ENCODE measurements around the gene AKT2. TPM values are rescaled to one million over a fixed set of nuclear protein-coding genes. Genes with fewer than 3 reads are reported as not detected.
"Not testable (repeated sequence)": the region's sequence is repeated elsewhere in the genome, so short reads cannot be mapped to it uniquely, and the experiment has no call there.

The AKT2 gene
- 100 to 1,000 TPM; 234 to 292 (median 261) TPM for total RNA-seq
- total RNA-seq (2013), result 109 TPM

- peak within 1 kb of the TSS; percentile 98 for H3K27ac ChIP-seq (ENCODE audit: low read length)
- H3K4me3 ChIP-seq (ENCODE audit: low read length), result peak within 1 kb of the TSS; percentile 72
- Mint-ChIP-seq H3K27me3 (ENCODE audit: low read depth in 2 of 2) (no peaks in the 10 kb centered on the region), H3K9me3 (no peaks in the 10 kb centered on the region), H3K4me1 (peaks cover 40 to 59% of the 10 kb centered on the region in 2 donors), H3K36me3 (no peaks in the 10 kb centered on the region), H3K27ac (peak within 1 kb of the TSS; percentile 99), H3K4me3 (peak within 1 kb of the TSS; percentile 94)
- no peaks in the 10 kb centered on the region for H3K27me3 ChIP-seq (ENCODE audit: control insufficient read depth, insufficient read depth, low read length)
- no peak for TF ChIP-seq CTCF (IDR thresholded peaks at IDR 0.05)
- H3K9me3 ChIP-seq (ENCODE audit: control insufficient read depth, insufficient read depth, low read length), result no peaks in the 10 kb centered on the region
- intact Hi-C loops (cut with micrococcal nuclease), result loop anchor here (5.0 to 10.0 kb wide), 2 partner anchors 63 to 140 kb away; partner anchors contain the start of genes C19orf47 and PLD3
- H3K36me3 ChIP-seq (ENCODE audit: control insufficient read depth, insufficient read depth, low read length), result peaks cover 2% of the 10 kb centered on the region
- H3K4me1 ChIP-seq (ENCODE audit: control insufficient read depth, insufficient read depth, low read length), result peaks cover 56% of the 10 kb centered on the region
- peak; percentile 78 to 89 for DNase-seq
- under 1% methylated on average over 66 of the region's 84 CpGs for WGBS (ENCODE audit: insufficient coverage)
- ATAC-seq, result peak; percentile 54 to 66 (median 55)
Observed at GRCh38 chr19:40284501-40285352, at the start of gene AKT2. TSS of gene AKT2 (minus strand) at chr19:40285345. CDS start at chr19:40265267, 20,078 bp downstream.

DNA sequence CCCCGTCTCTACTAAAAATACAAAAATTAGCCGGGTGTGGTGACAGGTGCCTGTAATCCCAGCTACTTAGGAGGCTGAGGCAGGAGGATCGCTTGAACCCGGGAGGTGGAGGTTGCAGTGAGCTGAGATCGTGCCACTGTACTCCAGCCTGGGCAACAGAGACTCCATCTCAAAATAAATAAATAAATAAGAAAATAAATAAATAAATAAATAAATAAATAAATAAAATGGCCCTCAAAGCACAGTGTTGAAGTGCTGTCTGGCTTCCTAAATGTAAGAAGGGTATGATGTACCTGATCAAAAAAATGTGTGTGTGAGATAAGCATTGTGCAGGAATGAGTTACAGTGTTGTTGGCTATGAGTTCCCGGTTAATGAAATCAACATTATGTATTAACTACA, 47.9 kb upstream of the AKT2 start:
- H3K27me3 ChIP-seq (ENCODE audit: control insufficient read depth, insufficient read depth, low read length); H3K9me3 ChIP-seq (ENCODE audit: control insufficient read depth, insufficient read depth, low read length); H3K27ac Mint-ChIP-seq; intact Hi-C loops (cut with micrococcal nuclease); H3K27me3 Mint-ChIP-seq (ENCODE audit: low read depth in 2 of 2); H3K4me3 ChIP-seq (ENCODE audit: low read length); H3K4me1 ChIP-seq (ENCODE audit: control insufficient read depth, insufficient read depth, low read length); ATAC-seq; H3K36me3 Mint-ChIP-seq; H3K4me3 Mint-ChIP-seq; DNase-seq; H3K27ac ChIP-seq (ENCODE audit: low read length); H3K9me3 Mint-ChIP-seq; H3K4me1 Mint-ChIP-seq: not testable (repeated sequence)
- 100% methylated on average over 5 of the region's 6 CpGs for WGBS (ENCODE audit: insufficient coverage)
- H3K36me3 ChIP-seq (ENCODE audit: control insufficient read depth, insufficient read depth, low read length), result peaks cover 54% of the 10 kb centered on the region

DNA sequence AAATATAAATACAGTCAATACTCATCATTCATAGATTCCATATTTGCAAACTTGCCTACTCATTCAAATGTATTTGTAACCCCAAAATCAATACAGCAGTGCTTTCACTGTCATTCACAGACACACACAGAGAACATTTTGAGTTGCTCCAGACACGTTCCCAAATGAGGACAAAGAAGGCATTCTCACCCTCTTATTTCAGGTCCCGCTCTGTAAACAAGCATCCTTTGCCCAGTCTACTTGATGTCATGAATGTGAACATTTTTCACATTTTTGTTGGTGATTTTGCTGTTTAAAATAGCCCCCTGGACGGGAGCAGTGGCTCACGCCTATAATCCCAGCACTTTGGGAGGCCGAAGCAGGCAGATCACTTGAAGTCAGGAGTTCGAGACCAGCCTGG, 47.5 kb upstream of the AKT2 start:
- intact Hi-C loops (cut with micrococcal nuclease), result no loop called here
- no peaks in the 10 kb centered on the region for H3K27me3 Mint-ChIP-seq (ENCODE audit: low read depth in 2 of 2)
- H3K36me3 Mint-ChIP-seq, result no peaks in the 10 kb centered on the region
- no peak overlapping the region for H3K4me3 Mint-ChIP-seq
- WGBS (ENCODE audit: insufficient coverage), result 98% methylated on average over 6 of the region's 6 CpGs
- Histone ChIP-seq H3K27me3 (ENCODE audit: control insufficient read depth, insufficient read depth, low read length) (no peaks in the 10 kb centered on the region), H3K4me3 (ENCODE audit: low read length) (no peak overlapping the region), H3K27ac (ENCODE audit: low read length) (no peak overlapping the region), H3K4me1 (ENCODE audit: control insufficient read depth, insufficient read depth, low read length) (no peaks in the 10 kb centered on the region), H3K9me3 (ENCODE audit: control insufficient read depth, insufficient read depth, low read length) (no peaks in the 10 kb centered on the region), H3K36me3 (ENCODE audit: control insufficient read depth, insufficient read depth, low read length) (peaks cover 58% of the 10 kb centered on the region)
- H3K9me3 Mint-ChIP-seq, result no peaks in the 10 kb centered on the region
- H3K27ac Mint-ChIP-seq, result no peak overlapping the region
- DNase-seq (no peak), ATAC-seq (no peak)
- no peak for TF ChIP-seq CTCF (IDR thresholded peaks at IDR 0.05)
- H3K4me1 Mint-ChIP-seq, result no peaks in the 10 kb centered on the region

DNA sequence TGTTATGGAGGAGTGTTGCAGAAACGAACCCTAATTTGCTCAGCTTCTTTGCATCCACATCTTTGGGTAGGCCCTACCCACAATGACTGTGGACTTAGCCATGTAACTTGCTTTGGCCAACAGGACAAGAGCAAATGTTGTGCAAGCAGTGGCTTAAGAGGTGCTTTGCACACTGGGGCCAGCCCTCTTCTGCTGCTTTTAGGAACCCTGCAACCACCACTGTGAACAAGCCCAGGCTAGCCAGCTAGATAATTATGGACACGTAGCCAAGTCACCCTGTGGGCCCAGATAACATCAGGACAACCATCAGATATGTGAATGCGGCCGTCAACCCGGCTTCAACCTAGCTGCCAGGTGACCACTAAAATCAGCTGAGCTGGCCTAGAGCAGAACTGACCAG, 45.9 kb upstream of the AKT2 start:
- intact Hi-C loops (cut with micrococcal nuclease), result no loop called here
- Histone ChIP-seq H3K27ac (ENCODE audit: low read length) (no peak overlapping the region), H3K4me1 (ENCODE audit: control insufficient read depth, insufficient read depth, low read length) (no peaks in the 10 kb centered on the region), H3K36me3 (ENCODE audit: control insufficient read depth, insufficient read depth, low read length) (peaks cover 68% of the 10 kb centered on the region), H3K9me3 (ENCODE audit: control insufficient read depth, insufficient read depth, low read length) (no peaks in the 10 kb centered on the region), H3K27me3 (ENCODE audit: control insufficient read depth, insufficient read depth, low read length) (no peaks in the 10 kb centered on the region), H3K4me3 (ENCODE audit: low read length) (no peak overlapping the region)
- Mint-ChIP-seq H3K4me1 (no peaks in the 10 kb centered on the region), H3K9me3 (no peaks in the 10 kb centered on the region), H3K27ac (no peak overlapping the region), H3K36me3 (no peaks in the 10 kb centered on the region), H3K27me3 (ENCODE audit: low read depth in 2 of 2) (no peaks in the 10 kb centered on the region), H3K4me3 (no peak overlapping the region)
- no peak for DNase-seq
- WGBS (ENCODE audit: insufficient coverage), result 93% methylated on average over 5 of the region's 5 CpGs
- ATAC-seq, result peak in 2 of 3 donors; percentile 8 to 94
- no peak for TF ChIP-seq CTCF (IDR thresholded peaks at IDR 0.05)
